HG02885 (cell line): ENCODE measurements around the gene CLEC2B.
"Not testable (repeated sequence)": the region's sequence is repeated elsewhere in the genome, so short reads cannot be mapped to it uniquely, and the experiment has no call there.

Source experiments
- ATAC-seq: cut with Tn5 transposase; IDR thresholded peaks from one replicate; pipeline ENCODE4 v1.9.1; 2021; ENCODE audit warnings: mild to moderate bottlenecking; ENCODE audit not compliant: unreplicated experiment, poor library complexity

Gene CLEC2B

DNA sequence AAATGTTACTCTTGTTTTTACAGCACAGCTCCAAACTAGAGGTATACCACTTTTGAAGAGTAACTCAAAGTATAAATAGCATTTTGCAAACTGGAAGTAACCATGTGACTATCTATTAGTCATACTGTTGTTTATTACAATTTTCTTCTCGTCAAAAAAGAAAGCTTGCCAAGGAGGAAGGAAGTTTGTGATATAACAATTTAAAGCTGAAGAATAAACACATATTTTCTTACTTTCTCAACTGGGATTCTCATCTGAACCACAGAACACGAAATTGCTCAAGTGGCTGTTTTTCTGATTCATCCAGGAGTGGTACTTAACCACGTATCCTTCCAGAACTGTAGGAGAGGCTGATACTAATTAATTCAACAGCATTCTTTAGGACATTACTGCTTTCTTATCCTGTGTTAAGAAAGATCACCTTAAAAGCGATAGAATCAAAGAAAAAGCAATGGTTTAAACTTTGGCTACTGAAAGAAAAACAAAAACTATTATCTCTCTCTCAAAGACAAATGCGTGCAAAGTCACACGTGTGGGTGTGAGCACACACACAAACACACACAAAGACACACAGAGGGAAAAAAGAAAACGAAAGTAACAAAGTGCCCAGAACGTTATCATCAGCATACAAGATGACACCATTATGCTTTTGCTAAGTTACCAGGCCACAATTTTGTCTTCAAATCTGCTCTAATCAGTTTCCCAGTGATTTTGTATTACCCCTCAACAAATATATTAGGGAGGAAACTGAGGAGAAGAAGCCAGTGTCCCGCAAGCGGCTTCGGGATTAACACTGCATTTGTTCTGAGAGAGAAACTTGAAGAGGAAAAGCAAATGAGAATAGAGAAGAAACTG, at the start of gene CLEC2B:
Gene CLEC2B, minus strand, starts transcription at position 48 of the 855 bp plus-strand sequence.
- peak; percentile 41 for ATAC-seq

DNA sequence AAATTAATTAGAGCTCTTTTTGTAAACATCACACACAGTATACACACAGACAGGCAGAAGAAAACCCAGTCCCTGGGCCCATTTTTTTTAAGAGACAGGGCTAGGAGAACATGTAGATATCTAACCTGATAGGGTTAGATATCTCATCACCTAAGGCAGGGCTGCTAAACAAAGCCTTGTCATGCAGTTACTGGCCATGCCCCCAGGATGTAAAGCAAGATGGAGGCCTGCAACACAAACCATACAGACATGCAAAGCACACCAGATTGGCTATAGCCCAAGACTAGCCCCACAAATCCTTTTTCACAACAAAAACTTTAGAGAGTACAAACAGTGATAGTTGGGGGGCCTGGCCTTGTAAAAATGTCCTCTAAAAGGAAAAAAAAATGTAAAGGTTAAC, 42.6 kb upstream of the CLEC2B start:
- no peak for ATAC-seq

DNA sequence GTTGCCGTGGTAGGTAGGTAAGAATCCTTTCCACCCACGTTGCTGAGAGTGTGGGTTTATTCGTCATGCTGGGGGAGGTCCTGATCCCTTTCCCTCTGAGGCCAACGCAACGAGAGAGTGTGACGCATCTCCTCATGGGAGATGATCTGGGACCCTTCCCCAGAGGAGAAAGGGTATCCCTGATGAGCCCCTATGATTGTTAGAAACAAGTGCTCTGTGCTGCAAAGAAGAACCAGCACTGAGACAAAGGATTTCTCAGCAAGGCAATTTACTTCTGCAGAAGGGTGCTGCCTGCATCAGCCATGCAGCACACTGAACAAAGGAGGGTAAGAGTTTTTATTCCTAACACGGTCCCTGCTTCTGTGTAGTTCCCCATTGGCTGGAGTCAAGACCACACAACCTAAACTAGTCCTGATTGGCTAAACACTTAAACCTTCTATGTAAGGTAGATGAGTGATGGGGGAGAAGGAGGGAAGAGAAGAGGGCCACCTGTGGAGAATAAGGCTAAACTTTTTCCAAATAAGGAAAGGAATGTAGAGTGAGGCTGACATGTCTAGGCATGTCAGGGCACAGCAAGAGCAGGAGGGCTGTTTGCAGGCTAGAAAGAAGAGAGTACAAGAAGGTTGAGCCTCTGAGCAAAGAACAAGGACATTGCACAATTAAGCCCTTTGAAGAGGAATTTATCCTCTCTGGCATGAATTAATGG, 41.7 kb upstream of the CLEC2B start:
- no peak for ATAC-seq

DNA sequence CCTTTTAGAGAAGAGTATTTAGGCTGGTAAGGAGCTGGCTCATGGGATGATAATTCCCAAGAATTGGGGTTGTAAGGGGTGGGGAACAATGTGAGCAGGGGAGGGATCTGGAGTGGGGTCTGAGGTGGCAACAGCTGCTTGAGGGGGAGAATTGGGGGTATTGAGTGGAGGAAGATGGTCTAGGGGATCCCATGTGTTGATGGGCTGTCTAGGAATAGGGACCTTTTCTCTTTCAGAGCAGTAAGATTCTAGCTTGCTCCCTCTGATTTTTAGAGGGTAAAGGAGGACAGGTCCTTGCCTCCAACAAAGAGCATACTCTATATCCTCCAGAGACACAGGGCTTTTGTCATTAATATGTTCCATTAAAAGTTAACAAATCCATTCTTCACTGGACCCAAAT, 40.6 kb upstream of the CLEC2B start:
- no peak for ATAC-seq

DNA sequence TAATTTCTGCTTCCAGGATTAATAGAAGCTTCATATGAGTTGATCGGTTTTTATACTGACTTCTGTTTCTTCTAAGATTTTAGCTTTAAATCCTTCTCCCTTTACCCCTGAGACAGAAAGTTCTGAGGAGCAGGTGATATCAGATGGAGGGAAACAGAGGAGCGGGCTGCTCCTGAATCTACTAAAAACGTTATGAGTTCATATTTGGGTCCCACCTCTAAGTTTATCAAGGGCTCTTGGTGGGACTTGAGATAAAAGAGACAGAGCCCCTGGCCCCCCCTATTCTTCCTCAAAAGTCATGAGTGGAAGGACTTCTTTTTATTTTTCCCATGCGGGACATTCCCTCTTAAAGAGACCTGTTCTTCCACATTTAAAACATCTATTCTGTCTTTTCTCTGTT, 39.2 kb upstream of the CLEC2B start:
- no peak for ATAC-seq

DNA sequence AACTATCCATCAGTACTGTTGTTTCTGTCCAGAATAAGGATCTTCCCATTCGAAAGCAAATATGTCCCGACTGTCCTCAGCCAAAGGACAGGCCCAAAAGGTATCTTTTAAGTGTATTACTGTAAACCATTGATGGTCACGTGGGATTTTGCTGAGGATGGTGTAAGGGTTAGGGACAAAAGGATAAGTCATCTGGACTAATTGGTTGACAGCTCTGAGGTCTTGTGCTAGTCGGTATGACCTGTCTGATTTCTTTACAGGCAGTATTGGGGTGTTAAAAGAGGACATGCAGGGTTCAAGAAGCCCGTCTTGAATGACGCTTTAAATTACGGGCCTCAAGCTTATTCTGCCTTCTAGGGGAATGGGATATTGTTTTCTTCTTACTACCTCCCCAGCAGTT, 38.6 kb upstream of the CLEC2B start:
- no peak for ATAC-seq

DNA sequence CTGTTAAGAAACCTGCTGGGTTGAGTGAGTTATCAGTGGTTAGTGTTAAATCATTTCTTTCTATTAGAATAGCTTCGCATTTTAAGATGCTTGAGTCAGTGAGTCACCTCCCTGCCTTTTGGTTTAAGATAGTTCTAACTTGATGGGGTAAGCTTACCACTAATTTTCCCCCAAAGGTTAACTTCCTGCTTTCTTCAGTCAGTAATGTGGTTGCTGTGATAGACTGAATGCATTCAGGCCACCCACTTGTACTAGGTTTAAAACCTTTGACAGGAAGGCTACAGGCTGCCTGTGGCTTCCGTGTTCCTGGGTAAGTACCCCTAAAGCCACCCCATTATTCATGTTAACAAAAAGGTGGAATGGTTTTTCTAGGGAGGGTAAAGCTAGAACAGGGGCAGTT, 37.7 kb upstream of the CLEC2B start:
- ATAC-seq, result no peak

DNA sequence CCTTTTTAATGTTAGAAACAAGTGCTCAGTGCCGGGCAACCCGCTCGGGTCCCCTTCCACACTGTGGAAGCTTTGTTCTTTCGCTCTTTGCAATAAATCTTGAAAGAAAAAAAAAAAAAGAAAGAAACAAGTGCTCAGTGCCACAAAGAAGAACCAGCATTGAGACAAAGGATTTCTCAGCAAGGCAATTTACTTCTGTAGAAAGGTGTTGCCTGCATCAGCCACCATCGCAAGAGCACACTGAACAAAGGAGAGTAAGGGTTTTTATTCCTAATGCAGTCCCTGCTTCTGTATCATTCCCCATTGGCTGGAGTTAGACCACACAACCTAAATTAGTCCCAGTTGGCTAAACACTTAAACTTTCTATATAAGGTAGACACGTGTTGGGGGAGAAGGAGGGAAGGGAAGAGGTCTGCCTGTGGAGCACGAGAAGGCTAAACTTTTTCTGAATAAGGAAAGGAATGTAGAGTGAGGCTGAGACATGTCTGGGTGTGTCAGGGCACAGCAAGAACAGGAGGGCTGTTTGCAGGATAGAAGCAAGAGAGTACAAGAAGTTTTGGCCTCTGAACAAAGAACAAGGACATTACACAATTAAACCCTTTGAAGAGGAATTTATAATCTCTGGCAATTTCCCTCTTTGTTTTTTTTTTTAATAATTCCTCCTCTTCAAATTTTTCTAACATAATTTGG, 33.5 kb upstream of the CLEC2B start:
- ATAC-seq, result no peak

DNA sequence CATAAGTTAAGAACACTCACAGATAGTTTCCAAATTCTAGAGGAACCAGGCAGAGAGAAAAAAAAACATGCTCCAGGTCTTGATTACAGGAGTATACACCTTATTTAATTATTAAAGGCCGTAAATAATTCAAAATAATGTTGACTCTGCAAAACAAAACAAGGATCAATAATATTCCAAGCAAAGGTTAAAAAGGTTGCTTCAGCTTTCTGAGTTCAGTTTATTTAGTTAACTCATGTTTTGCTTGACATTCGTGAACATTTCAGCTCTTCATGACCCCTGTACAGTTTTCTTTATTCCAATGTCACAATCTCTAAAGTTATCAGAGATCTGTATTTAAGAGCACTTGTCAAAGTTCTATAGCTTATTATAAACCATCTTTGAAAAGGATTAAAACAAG, 31.8 kb upstream of the CLEC2B start:
- ATAC-seq, result no peak

DNA sequence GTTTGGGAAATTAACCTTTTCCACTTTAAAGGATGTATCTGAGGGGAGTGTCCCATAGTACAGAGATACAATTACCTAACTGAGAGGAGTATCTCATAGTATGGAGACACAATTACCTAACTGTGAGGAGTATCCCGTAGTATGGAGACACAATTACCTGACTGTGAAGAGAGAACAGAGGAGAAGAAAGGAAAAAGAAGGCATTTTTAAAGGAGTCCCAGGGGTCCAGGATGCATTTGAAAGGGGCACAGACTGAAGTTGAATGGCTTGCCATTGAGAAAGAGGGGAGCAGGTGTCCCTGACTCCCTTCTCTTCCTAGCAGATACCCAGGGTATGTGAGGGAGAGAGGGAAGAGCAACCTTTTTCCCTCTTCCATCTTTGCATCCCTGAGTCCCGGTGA, 30.1 kb upstream of the CLEC2B start:
- ATAC-seq, result no peak

DNA sequence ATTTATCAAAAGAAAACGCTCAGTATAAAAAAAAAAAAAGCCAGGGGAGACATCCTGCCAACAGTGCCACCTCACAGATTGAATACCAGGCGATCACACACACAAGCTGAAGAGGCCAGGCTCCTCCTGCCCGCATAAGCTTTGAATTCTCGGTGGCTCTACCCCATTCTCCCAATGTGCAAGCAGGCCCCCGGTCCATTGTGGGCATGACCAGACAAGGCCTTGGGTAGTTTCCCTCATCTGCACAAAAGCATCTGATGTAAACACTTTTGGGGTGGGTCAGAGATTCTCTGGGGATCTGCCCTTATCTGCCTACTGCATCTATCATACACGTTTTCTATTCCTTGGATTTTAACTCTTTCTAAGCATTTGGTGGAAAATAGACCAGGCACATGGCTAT, 28.4 kb upstream of the CLEC2B start:
- no peak for ATAC-seq

DNA sequence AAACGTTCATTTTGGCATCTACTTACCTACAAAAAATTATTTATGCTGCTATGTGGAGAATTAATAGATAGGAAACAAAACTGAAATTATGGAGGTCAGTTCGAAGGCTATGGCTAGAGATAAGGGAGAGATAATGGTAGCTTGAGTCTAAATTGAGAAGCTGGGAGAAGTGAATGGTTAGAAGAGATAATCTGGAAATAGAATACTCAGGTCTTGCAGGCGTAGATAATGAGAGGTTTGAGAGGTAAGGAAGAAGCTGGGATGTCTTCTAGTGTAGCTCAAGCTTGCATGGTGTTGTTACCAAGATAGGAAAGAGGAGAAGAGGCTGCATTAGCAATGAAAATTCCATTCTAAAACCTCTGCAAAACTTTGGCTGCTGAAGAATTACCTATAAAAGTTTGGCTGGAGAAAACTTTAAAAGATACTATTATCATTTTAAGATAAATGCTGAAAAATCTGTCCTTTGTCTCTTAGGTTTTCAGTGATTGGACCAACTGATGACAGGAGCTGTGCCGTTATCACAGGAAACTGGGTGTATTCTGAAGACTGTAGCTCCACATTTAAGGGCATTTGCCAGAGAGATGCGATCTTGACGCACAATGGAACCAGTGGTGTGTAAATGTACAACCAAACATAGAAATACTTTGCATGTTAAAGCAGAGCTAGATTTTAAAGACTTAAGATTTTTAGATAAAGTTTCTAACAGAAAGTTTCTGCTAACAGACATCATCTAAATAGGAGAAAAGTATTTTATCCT, 26.2 kb upstream of the CLEC2B start:
- ATAC-seq, result no peak

DNA sequence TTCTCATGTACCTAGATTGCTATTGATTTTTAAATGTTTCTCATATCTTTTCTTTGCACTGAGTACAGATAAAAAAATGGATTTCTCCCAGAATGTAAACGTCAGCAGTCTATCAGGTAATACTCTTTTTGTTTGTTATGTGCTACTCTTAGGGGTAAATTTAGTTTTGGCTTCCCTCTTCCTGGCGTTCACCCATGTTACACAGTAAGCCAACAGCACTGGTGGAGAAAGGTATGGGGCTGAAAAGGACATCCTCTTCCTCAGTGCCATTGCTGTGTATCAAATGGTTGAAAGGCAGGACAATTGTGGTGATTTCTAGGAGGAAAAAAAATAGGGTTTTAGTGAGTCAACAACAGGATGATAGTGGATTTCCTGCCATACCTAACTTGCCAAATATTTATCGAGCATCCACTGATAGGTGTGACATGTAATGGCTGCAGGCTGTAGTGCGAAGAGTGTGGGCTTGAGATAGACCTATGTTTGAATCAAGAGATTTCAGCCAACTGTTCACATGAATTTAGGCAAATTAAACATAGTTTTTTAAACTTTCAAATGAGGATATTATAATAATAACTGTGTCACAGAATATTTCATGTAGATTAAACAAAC, 19.6 kb upstream of the CLEC2B start:
- no peak for ATAC-seq

DNA sequence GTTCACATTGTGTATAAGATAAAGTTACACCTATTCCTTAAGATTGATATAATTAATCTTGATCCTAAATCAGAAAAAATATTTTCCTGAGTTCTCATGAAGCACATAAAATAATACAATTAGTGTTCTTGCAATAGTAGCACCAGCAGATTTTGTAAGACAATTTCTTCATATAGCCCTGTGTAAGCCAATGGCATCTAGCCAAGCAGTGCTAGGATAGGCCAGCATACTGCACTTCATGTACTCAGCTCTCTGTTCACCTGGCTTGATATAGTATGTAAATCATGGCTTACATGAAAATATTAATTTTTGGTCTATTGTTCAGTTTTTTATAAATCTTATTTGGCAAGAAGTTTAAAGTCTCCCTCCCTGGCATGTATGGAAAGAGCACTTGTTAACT, 14.0 kb upstream of the CLEC2B start:
- no peak for ATAC-seq

DNA sequence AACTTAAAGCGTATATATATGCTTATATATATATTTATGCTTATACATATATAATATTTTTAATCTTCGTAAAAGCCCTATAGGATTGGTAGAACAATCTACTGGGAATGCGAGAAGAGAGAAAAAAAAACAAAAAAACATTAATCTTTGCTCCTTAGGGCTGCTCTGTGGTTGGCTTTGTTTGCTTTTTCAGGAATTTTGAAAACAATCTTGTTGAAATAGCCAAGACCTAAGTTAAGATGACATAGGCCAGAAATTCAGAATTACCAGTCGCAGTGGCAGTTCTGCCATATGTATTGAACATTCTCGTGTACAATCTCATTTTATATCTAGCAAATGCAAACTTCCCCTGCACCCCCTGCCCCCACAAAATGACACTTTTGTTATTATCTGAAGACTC, 12.8 kb upstream of the CLEC2B start:
- ATAC-seq, result no peak

DNA sequence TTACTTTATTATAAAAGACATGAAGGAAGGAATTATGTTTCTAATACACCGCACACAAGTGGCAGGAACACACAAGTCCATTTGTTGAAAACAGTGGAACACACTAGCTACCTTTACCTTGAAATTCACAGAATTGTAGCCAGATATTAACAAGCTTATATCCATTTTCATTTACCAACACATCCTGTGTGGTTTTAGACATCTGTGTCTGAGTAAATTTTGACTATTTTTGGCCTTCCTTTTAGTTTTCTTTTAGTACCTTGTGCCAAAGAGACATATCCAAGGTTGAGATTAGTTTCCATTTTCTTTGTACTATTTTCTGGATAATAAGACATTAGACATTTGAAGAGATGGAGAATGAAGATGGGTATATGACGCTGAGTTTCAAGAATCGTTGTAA, 12.1 kb upstream of the CLEC2B start, which contains the start of gene KLRF2:
Gene KLRF2, plus strand, starts transcription at position 244 of the 400 bp plus-strand sequence. Its CDS starts 107 bp downstream, at position 351.
- no peak for ATAC-seq

DNA sequence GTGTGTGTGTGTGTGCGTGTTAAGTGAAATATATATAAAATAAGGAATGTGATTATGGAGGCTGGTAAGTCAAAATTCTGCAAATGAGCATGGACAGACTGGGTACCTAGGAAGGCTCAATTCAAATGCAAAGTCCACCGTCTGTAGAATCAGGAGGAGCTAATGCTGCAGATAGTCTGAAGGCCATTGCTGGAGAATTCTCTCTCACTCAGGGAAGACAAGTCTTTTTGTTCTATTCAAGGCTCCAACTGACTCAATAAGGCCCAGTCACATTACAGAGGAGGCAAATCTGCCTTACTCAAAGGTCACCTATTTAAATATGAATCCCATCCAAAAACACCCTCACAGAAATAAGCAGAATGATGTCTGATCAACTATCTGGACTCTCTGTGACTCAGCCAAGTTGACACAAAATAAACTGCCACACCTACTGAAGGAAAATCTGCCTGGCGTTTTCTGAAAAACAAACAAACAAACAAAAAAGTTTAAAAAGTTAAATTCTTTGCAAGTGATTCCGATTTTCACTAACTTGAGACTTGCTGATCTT, 11.5 kb upstream of the CLEC2B start:
- no peak for ATAC-seq

DNA sequence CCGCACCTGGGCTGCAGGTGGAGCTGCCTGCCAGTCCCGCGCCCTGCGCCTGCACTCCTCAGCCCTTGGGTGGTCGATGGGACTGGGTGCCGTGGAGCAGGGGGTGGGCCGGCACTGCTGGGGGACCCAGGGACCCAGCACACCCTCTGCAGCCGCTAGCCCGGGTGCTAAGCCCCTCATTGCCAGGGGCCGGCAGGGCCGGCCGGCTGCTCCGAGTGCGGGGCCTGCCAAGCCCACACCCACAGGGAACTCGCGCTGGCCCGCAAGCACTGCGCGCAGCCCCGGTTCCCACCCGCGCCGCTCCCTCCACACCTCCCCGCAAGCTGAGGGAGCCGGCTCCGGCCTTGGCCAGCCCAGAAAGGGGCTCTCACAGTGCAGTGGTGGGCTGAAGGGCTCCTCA, 7.0 kb upstream of the CLEC2B start:
- ATAC-seq, result not testable (repeated sequence)

DNA sequence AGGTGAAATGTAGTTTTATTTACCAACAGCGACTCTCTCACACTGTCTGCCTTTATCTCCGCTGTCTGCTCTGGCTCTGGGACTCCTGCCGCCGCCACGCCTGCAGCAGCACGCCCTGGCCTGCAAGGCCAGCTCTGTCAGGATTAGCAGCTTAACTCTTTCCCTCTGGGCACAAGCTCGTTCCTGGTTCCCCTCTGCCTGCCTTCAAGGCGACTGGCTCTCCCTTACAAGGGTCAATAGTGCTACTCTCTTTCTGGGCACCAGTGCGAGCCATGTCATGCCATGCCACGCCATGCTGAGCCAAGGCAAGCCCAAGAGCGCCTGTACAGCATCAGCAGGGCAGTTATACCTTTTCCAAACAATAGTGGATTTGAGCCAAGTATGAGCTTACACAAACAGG, 3.6 kb upstream of the CLEC2B start:
- no peak for ATAC-seq

DNA sequence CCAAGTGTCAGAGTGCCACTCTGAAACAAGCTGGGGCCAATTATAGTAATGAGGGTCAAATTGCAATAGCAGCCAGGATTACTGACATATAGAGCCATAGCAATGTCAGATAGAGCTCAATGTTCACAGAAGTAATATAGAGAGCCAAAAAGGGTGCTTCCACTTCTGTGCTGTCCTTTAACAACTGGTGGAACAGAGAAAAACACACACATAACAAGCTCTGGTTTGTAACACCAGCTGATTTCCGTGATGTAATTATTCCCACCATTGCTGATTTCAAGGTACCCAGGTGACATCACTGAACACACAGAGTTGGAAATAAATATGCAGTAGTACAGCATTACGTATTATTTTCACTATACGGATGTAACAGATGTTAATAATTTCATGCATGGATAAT, 3.0 kb upstream of the CLEC2B start:
- ATAC-seq, result no peak
